ENCODE results near the gene OR5K2.

OR5K2 gene

DNA sequence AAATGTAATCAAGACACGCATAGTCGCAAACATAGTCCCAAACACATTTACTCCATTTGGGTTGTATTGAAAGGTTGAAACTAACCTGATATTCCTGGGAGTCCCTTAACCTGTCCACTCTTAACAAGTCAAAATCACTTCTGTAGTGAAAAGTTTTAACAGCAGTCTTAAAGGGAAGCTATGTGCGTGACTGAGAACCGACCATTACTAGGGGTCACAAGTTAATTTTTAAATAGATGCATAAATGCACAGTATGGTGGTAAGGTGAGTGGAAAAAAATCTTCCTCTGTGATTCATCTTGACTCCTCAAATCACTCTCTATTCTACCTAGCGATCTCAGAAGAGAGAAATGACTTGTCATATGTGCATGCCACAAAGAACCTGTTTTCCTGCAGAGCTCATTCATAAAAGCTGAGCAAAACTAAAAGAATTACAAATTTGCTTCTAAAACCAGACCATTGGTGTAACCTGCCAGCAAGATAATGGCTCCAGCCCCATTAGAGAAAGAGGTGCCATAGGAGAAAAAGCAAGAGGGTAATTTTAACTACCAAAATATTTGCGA is 39.1 kb downstream of the OR5K2 start:
- no peak for TF ChIP-seq CTCF (IDR thresholded peaks at IDR 0.05; ENCODE audit: control insufficient read depth, insufficient read depth, low read depth, low read length, missing control alignments)
- H3K4me3 ChIP-seq (ENCODE audit: control insufficient read depth, low read depth, low read length), result no peak overlapping the region
- no peak for DNase-seq (ENCODE audit: low read depth)

DNA sequence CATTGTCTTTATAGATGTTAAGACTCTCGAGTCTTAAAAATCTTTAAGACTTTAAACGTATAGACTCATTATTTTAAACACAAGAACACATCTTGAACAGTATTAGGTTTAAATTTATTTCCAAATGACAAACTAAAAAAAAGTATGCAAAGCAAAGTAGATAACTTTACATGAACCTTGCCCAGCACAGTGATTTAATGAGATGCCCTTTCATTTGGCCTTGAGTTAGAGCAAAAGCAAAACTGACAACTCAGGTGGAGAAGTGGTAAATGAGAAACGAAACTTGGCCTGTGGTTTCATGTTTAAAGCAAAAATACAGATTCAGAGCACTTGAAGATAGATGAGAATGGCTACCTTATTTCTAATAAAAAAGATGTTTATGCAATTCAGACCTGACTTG is 42.9 kb downstream of the OR5K2 start:
- DNase-seq (ENCODE audit: low read depth), result no peak
- H3K4me3 ChIP-seq (ENCODE audit: control insufficient read depth, low read depth, low read length), result no peak overlapping the region
- TF ChIP-seq CTCF (IDR thresholded peaks at IDR 0.05; ENCODE audit: control insufficient read depth, insufficient read depth, low read depth, low read length, missing control alignments), result no peak

GRCh38 chr3:98541695-98542094 is 44.2 kb downstream of the OR5K2 start:
- no peak for TF ChIP-seq CTCF (IDR thresholded peaks at IDR 0.05; ENCODE audit: control insufficient read depth, insufficient read depth, low read depth, low read length, missing control alignments)
- no peak for DNase-seq (ENCODE audit: low read depth)
- H3K4me3 ChIP-seq (ENCODE audit: control insufficient read depth, low read depth, low read length), result no peak overlapping the region

- no peak overlapping the region for H3K4me3 ChIP-seq (ENCODE audit: control insufficient read depth, low read depth, low read length)
- no peak for TF ChIP-seq CTCF (IDR thresholded peaks at IDR 0.05; ENCODE audit: control insufficient read depth, insufficient read depth, low read depth, low read length, missing control alignments)
- DNase-seq (ENCODE audit: low read depth), result no peak
Observed at GRCh38 chr3:98542623-98543022, 45.1 kb downstream of the OR5K2 start.

DNA sequence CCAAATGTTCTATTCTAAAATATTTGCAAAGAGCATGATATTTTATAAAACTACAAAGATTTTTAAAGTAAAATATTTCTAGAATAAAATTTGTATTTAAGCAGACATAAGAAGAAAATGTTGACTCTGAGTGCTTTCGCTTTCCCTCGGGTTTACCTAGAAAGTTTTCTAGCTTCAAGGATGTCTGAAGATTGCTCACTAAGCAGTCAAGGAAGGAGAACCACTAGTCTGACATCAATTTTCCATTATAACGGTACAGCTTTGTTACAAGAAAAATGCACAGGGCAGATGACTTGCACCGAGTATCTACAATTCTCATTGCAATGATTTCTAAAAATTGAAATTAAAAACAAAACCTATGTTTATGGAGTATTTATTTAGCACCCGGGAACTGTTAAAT is 48.5 kb downstream of the OR5K2 start:
- TF ChIP-seq CTCF (IDR thresholded peaks at IDR 0.05; ENCODE audit: control insufficient read depth, insufficient read depth, low read depth, low read length, missing control alignments), result no peak
- H3K4me3 ChIP-seq (ENCODE audit: control insufficient read depth, low read depth, low read length), result no peak overlapping the region
- DNase-seq (ENCODE audit: low read depth), result no peak

All from AG09309 (cell line).